GM12872 (cell line): ENCODE measurements around the gene PPT2.

Experiments
- CTCF ChIP-seq: IDR thresholded peaks from 3 replicates; pipeline ENCODE4 v1.5.1; 2011; ENCODE audit warnings: low read depth, mild to moderate bottlenecking, low read length, moderate library complexity; ENCODE audit not compliant: insufficient read depth

Gene PPT2

DNA sequence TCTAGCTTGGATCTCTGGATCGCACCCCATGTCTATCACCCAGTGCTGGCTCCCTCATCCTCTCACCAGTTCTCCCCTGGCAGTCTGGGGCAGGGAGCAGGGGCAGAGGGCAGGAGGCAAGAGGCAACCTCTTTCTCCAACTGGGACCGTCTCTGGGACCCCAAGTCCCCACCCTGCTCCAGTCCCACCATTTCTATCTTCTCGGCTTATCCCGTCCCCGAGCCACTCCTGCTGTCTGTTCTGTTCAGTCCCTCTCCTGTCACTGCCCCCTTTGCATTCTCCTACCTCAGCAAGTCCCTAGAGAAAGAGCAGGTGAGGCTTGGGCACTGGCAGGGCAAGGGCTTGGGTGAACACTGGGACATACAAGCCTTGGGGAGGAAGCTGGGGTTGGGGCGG is 44.2 kb upstream of the PPT2 start:
- TF ChIP-seq CTCF, result no peak

DNA sequence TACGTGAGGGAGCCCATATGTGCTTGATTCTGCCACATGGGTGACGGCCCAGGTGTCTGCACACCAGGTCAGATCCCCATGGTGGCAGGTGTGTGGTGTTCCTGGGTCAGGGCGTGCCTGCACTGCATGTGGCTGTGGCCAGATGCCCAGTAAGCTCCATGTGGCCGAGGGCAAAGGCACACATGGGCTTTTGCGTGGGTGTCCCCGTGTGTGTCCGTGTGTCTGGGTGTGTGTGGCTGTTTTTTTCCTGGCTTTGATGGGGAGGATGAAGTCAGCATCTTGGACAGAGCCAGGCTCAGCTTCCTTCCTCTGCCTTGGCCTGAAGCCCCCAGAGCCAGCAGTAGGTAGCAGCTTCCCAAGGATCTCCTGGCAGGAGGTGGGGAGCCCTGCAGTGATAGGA is 43.3 kb upstream of the PPT2 start:
- TF ChIP-seq CTCF, result no peak

GRCh38 chr6:32111424-32112066 is 42.4 kb upstream of the PPT2 start:
- TF ChIP-seq CTCF, result no peak

DNA sequence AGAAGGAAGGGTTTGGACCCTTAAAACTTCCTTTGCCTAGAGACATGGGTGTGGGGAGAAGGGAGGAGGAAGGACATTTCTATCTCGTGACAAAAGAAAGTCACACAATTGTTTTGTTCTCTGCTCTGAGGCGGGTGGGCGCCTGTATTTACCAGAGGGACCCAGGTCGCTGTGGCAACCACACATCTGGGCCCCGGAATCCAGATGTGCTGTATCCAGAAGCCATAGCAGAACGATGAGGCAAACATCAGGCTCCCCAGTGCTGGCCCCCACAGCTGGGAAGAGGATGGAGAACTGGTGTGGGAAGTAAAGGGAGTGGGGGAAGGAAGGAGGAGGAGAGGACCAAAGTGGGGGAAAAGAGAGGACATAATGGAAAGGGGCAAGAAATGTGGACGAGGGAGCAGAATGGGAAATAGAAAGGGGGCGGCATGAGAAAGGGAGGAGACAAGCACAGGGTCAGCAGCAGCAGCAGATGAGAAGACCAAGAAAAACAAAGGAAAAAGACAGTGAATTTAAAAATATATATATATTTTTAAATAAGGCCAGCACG is 41.4 kb upstream of the PPT2 start:
- TF ChIP-seq CTCF, result no peak

GRCh38 chr6:32113386-32114352 is 40.3 kb upstream of the PPT2 start:
- no peak for TF ChIP-seq CTCF

GRCh38 chr6:32114796-32115195 is 39.1 kb upstream of the PPT2 start:
- TF ChIP-seq CTCF, result no peak

DNA sequence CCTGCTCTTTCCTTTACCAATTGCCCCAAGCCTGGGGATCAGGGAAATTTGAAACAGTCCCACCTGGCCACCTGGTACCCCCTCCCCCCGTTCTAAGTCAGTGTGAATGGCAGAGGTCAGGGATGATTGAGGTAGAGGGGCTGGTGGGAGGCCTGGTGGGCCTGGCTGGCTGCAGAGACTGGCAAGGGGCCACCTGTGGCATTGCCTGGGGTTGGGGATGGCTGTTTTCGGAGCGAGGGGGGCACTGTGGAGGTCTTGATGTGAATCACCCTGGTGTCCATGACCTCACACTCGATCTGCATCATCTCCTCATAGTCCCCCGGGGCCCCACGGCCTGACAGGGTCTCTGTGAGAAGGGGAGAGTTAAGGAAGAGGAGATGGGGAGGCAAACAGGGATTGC is 38.3 kb upstream of the PPT2 start:
- no peak for TF ChIP-seq CTCF
